K562 (cell line): ENCODE data around the gene PQBP1. TPM values are rescaled to one million over a fixed set of nuclear protein-coding genes. Genes with fewer than 3 reads are reported as not detected.

Experiments
- ATAC-seq: fragments of 200-7000 bp; cut with Tn5 transposase; 3 replicates; pipeline ENCODE4 v1.9.1; 2020; ENCODE audit warnings: moderate library complexity
- BruUV-seq: library from RNA; stranded (reverse); fragments of 400-500 nt; replicated peaks from 2 replicates; lab custom pipeline; 2021; lab: Mats Ljungman, UMichigan
- CTCF ChIA-PET: fragments of 300-600 bp; formaldehyde crosslinking; extraction: SDS; loops from one replicate; lab custom pipeline; 2021; ENCODE audit warnings: low intra/inter-chr PET ratio; lab: Yijun Ruan, JAX
- POLR2A ChIA-PET: fragments of 300-600, 350-650 bp; sonication (Branson Sonifier 250); formaldehyde crosslinking; extraction: SDS; loops from one replicate; lab custom pipeline; 2021; ENCODE audit warnings: antibody characterized with exemption, inconsistent platforms; lab: Yijun Ruan, JAX
- DNase-seq, 4 experiments: peaks; one replicate each; pipeline versions ENCODE4 v3.0.0 to v3.0.0-alpha.2; 2011 to 2018; ENCODE audit warnings: low spot score in 3 of 4, mixed read lengths in 3 of 4; ENCODE audit errors: extremely low read depth in 1 of 4
- FAIRE-seq: peaks from 2 replicates; lab custom pipeline; 2011; peaks lifted over from hg19 to GRCh38; lab: Jason Lieb, UNC
- H2AFZ ChIP-seq: 2 replicates; pipeline ENCODE4 v1.6.0; 2011; ENCODE audit warnings: low read depth, low read length, control low read depth, inconsistent platforms
- H3K27ac ChIP-seq: fragments of 200-600 bp; 3 replicates; pipeline ENCODE4 v1.8.0; 2011; ENCODE audit warnings: low read depth, mild to moderate bottlenecking, control low read depth, inconsistent platforms, low read length, moderate library complexity, mixed read lengths; ENCODE audit errors: extremely low read depth
- H3K27me3 ChIP-seq, 2 experiments: fragments of 300-600 bp in 1 of 2; 2 replicates in 1 of 2; 3 replicates in 1 of 2; pipeline versions ENCODE4 v1.6.0 to v1.8.0; 2011; ENCODE audit warnings: inconsistent platforms in 2 of 2, low read length in 2 of 2, mild to moderate bottlenecking in 1 of 2, mixed read lengths in 1 of 2, moderate library complexity in 1 of 2; ENCODE audit not compliant: control insufficient read depth in 2 of 2, insufficient read depth in 2 of 2
- H3K36me3 ChIP-seq: fragments of 300-600 bp; 3 replicates; pipeline ENCODE4 v1.8.0; 2011; ENCODE audit warnings: mild to moderate bottlenecking, low read length, inconsistent platforms; ENCODE audit not compliant: control insufficient read depth, insufficient read depth
- H3K4me1 ChIP-seq, 2 experiments: fragments of 200-600 bp in 1 of 2; replicated peaks in 1 of 2; 2 replicates in 1 of 2; 3 replicates in 1 of 2; pipeline versions ENCODE4 v1.5.1 to v1.8.0; 2011; ENCODE audit warnings: inconsistent platforms in 2 of 2, low read length in 2 of 2, mild to moderate bottlenecking in 1 of 2, mixed read lengths in 1 of 2, moderate library complexity in 1 of 2; ENCODE audit not compliant: control insufficient read depth in 2 of 2, insufficient read depth in 2 of 2
- H3K4me2 ChIP-seq: 2 replicates; pipeline ENCODE4 v1.6.1; 2011; ENCODE audit warnings: low read length, control low read depth, inconsistent platforms, mixed read lengths; ENCODE audit not compliant: insufficient read depth
- H3K4me3 ChIP-seq: fragments of 200-600 bp; sonication (generic), shearing (Covaris generic); 2 replicates; pipeline ENCODE4 v1.5.1; 2016; ENCODE audit warnings: control low read depth, inconsistent platforms
- H3K79me2 ChIP-seq: fragments of 200-600 bp; 3 replicates; pipeline ENCODE4 v1.8.0; 2011; ENCODE audit warnings: low read length, inconsistent platforms; ENCODE audit not compliant: control insufficient read depth, insufficient read depth
- H3K9ac ChIP-seq, 2 experiments: 2 replicates each; pipeline versions ENCODE4 v1.6.0 to v1.6.1; 2011; ENCODE audit warnings: low read depth in 2 of 2, low read length in 2 of 2, control low read depth in 1 of 2, inconsistent platforms in 1 of 2, mild to moderate bottlenecking in 1 of 2, mixed read lengths in 1 of 2; ENCODE audit not compliant: insufficient read depth in 1 of 2
- H3K9me1 ChIP-seq: one replicate; pipeline ENCODE4 v1.6.0; 2011; ENCODE audit warnings: inconsistent platforms, mild to moderate bottlenecking, low read length, moderate library complexity; ENCODE audit not compliant: control insufficient read depth, insufficient read depth
- H3K9me3 ChIP-seq: replicated peaks from 2 replicates; pipeline ENCODE4 v1.5.1; 2011; ENCODE audit warnings: low read depth, low read length, inconsistent platforms; ENCODE audit not compliant: control insufficient read depth, insufficient read depth
- H4K20me1 ChIP-seq: replicated peaks from 2 replicates; pipeline ENCODE4 v1.6.1; 2011; ENCODE audit warnings: low read length, inconsistent platforms, mixed read lengths; ENCODE audit not compliant: control insufficient read depth, insufficient read depth
- FOXA3 ChIP-seq, 2 experiments: fragments of 450-650 bp in 1 of 2; sonication (generic) in 1 of 2; formaldehyde crosslinking; IDR thresholded peaks in 1 of 2; conservative IDR thresholded peaks in 1 of 2; 2 replicates each; pipeline versions ENCODE4 v1.4.0 to v1.8.0; 2020 to 2022; ENCODE audit warnings: mild to moderate bottlenecking in 2 of 2, missing genetic modification reagents in 1 of 2
- MAZ ChIP-seq, 2 experiments: fragments of 450-650 bp in 1 of 2; sonication (generic) in 1 of 2; formaldehyde crosslinking; IDR thresholded peaks in 1 of 2; conservative IDR thresholded peaks in 1 of 2; 2 replicates each; pipeline versions ENCODE4 v1.4.0 to v1.5.0; 2020; ENCODE audit warnings: mild to moderate bottlenecking in 1 of 2, missing genetic modification reagents in 1 of 2
- PHF8 ChIP-seq: fragments of 200-600 bp; sonication (generic); IDR thresholded peaks from 2 replicates; pipeline ENCODE4 v1.6.1; 2012; ENCODE audit warnings: mixed run types, mild to moderate bottlenecking, inconsistent platforms, low read length, moderate library complexity, borderline replicate concordance
- PKNOX1 ChIP-seq: fragments of 450-650 bp; IDR thresholded peaks from 2 replicates; pipeline ENCODE4 v1.6.1; 2016
- SMC3 ChIP-seq: conservative IDR thresholded peaks from 2 replicates; pipeline ENCODE4 v1.6.1; 2011; ENCODE audit warnings: low read depth, low read length, improper control_type of control experiment; ENCODE audit not compliant: insufficient read depth
- TRIM28 ChIP-seq: fragments of 450-650 bp; IDR thresholded peaks from 2 replicates; pipeline ENCODE4 v1.6.1; 2017
- ZNF24 ChIP-seq: fragments of 450-650 bp; IDR thresholded peaks from 2 replicates; pipeline ENCODE4 v1.6.1; 2016
- ZNF561 ChIP-seq: fragments of 450-650 bp; formaldehyde crosslinking; conservative IDR thresholded peaks from 2 replicates; pipeline ENCODE4 v1.4.0; 2020; ENCODE audit warnings: mild to moderate bottlenecking, moderate library complexity
- WGBS: fragments of 100-300 bp; shearing (Covaris generic); methylation state at CpG from one replicate; pipeline ENCODE4 v1.1.6; 2016; ENCODE audit warnings: low coverage, mixed read lengths; ENCODE audit not compliant: insufficient coverage; ENCODE audit errors: missing lambda C conversion rate; 5-methylcytosine and 5-hydroxymethylcytosine counted together
- in situ Hi-C: fragments of 300-500 bp; cut with MboI; formaldehyde crosslinking; loops from 4 replicates; pipeline ENCODE4 v1.15.0; 2018; ENCODE audit warnings: inconsistent platforms, mixed read lengths
- intact Hi-C: fragments of 100-400 bp; cut with micrococcal nuclease; formaldehyde crosslinking; loops from 2 replicates; pipeline ENCODE4 v1.14.2; 2022
- polyA plus RNA-seq, 8 experiments: library from polyadenylated mRNA; depleted of rRNA in 4 of 8; stranded (reverse) in 5 of 8; unstranded in 3 of 8; fragments of >200 nt; fragmentation: Nextera tagmentation in 2 of 8; fragmentation: Illumina TruSeq in 1 of 8; extraction: Ambion mirVana in 2 of 8; extraction: Trizol in 1 of 8; gene quantifications; 2 replicates each; pipeline versions ENCODE4 v1.2.1 to v1.2.3, GENCODE V29; 2011 to 2014; ENCODE audit warnings: inconsistent platforms in 1 of 8, missing spikeins in 1 of 8
- total RNA-seq, 7 experiments: library from RNA; depleted of rRNA in 6 of 7; stranded (reverse); fragments of >200 nt in 6 of 7; fragmentation: Illumina TruSeq in 2 of 7; extraction: Trizol in 2 of 7; gene quantifications; 2 replicates each; pipeline versions ENCODE4 v1.2.1 to v1.2.3, GENCODE V29; 2011 to 2021; ENCODE audit warnings: low replicate concordance in 1 of 7
- TF ChIP-seq, protein P1 (sequence below): fragments of 250-450 bp; sonication (Bioruptor Pico); IDR thresholded peaks from 2 replicates; pipeline ENCODE4 v1.4.0; 2020; ENCODE audit warnings: mild to moderate bottlenecking, moderate library complexity, borderline replicate concordance

The PQBP1 gene
- total and polyA plus RNA-seq, 9 of the 15 experiments (the other 6 are each of a cell fraction or from before 2014, with no cell fraction given): 41.3 to 262 (median 112) TPM

GRCh38 chrX:48891402-48892288 lies 6.1 kb upstream of the PQBP1 start:
- Histone ChIP-seq H3K27me3 (no peaks in the 10 kb centered on the region), H3K4me1 (peaks cover 10 to 32% of the 10 kb centered on the region in 2 experiments; a peak in 4 of 5 replicates), H3K79me2 (peaks cover 26% of the 10 kb centered on the region), H3K27ac (peak overlapping the region; percentile 55), H3K9ac (peak overlapping the region; percentile 53 to 90; a peak in 3 of 4 replicates), H3K36me3 (peaks cover 36% of the 10 kb centered on the region; the same call in 2 of the 3 replicates), H4K20me1 (peaks cover 7% of the 10 kb centered on the region; the same call in 1 of the 2 replicates), H3K9me1 (no peaks in the 10 kb centered on the region), H2AFZ (peak overlapping the region; percentile 74), H3K4me3 (peak overlapping the region; percentile 61), H3K9me3 (no peaks in the 10 kb centered on the region), H3K4me2 (peak overlapping the region; percentile 90)
- no TSS peak for BruUV-seq
- ChIA-PET CTCF (interaction anchor here (0.5 to 0.8 kb wide), 2 partner anchors 26 to 223 kb away, joined by 3 to 5 read pairs; no protein-coding TSS in a partner anchor), POLR2A (interaction anchor here (0.6 to 2.0 kb wide), 5 partner anchors 12 to 317 kb away, joined by 3 to 6 read pairs (median 3); partner anchors contain the start of genes GRIPAP1, HDAC6 and RBM3)
- intact Hi-C loops: no loop called here
- DNase-seq (peak; percentile 82 to 94 (median 84)), FAIRE-seq (peak; percentile 87), ATAC-seq (peak; percentile 97)
- in situ Hi-C loops: no loop called here
- WGBS: 2% methylated on average over 32 of the region's 68 CpGs
- TF ChIP-seq TRIM28 (no peak), FOXA3 (CRISPR knock-in tag; conservative IDR thresholded peaks at IDR 0.05 in 1 of 2, IDR thresholded peaks at IDR 0.05 in 1 of 2) (no peak), PHF8 (peak; percentile 46; the same call in 1 of the 2 replicates), PKNOX1 (no peak), ZNF561 (CRISPR knock-in tag) (no peak), MAZ (CRISPR knock-in tag; conservative IDR thresholded peaks at IDR 0.05 in 1 of 2, IDR thresholded peaks at IDR 0.05 in 1 of 2) (peak in 1 of 2 experiments; percentile 61; a peak in 1 of 4 replicates), ZNF24 (no peak), SMC3 (peak; percentile 50; the same call in 1 of the 2 replicates)
- TF ChIP-seq, protein P1, sequence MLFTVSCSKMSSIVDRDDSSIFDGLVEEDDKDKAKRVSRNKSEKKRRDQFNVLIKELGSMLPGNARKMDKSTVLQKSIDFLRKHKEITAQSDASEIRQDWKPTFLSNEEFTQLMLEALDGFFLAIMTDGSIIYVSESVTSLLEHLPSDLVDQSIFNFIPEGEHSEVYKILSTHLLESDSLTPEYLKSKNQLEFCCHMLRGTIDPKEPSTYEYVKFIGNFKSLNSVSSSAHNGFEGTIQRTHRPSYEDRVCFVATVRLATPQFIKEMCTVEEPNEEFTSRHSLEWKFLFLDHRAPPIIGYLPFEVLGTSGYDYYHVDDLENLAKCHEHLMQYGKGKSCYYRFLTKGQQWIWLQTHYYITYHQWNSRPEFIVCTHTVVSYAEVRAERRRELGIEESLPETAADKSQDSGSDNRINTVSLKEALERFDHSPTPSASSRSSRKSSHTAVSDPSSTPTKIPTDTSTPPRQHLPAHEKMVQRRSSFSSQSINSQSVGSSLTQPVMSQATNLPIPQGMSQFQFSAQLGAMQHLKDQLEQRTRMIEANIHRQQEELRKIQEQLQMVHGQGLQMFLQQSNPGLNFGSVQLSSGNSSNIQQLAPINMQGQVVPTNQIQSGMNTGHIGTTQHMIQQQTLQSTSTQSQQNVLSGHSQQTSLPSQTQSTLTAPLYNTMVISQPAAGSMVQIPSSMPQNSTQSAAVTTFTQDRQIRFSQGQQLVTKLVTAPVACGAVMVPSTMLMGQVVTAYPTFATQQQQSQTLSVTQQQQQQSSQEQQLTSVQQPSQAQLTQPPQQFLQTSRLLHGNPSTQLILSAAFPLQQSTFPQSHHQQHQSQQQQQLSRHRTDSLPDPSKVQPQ: no peak
